Parietal lobe (tissue), 2 donors: ENCODE measurements around the gene KHDC3L. TPM values are rescaled to one million over a fixed set of nuclear protein-coding genes. Genes with fewer than 3 reads are reported as not detected.

ENCODE experiments used
- small RNA-seq: library from RNA; depleted of rRNA; stranded (forward); fragments of <200 nt; gene quantifications from one replicate; pipeline ENCODE3, GENCODE V24; 2014; ENCODE audit warnings: low replicate concordance
- total RNA-seq: library from RNA; depleted of rRNA; stranded (reverse); fragments of >200 nt; gene quantifications from one replicate; pipeline ENCODE4 v1.2.3, GENCODE V29; 2014

Gene KHDC3L
- total RNA-seq, result not detected

GRCh38 chr6:73362358-73362757 lies at the start of gene KHDC3L:
KHDC3L (plus strand) TSS chr6:73362658; CDS start chr6:73362730, 72 bp downstream.

GRCh38 chr6:73353636-73354593 lies 8.5 kb upstream of the KHDC3L start, which contains the start of gene DPPA5:
DPPA5 (minus strand) TSS chr6:73354276; CDS start chr6:73354225, 51 bp downstream.

DNA sequence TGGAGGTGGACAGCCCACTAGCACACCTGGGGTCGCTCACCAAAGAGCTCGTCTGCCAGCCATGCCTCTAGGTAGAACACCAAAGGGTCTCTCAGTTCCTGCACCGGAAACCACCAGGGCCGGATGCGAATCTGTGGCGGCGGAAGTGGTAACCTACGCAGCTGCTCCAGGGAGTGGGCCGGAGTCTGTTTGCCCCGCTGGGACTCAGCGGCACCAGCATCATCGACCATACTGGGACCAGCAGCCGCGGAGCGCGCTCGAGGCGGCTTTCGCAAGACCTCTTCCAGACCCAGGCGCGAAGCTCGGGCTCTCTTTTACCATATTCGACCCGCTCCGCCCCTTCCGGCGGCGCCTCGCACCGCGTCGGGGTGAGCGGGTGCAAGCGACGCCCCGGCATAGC lies 7.1 kb downstream of the KHDC3L start, which contains the start of gene OOEP:
Gene OOEP, minus strand, starts transcription at position 335 of the 400 bp plus-strand sequence. Its CDS starts 105 bp downstream, at position 230.

GRCh38 chr6:73394577-73395354 lies 32.3 kb downstream of the KHDC3L start, which contains the start of gene DDX43:
DDX43 (plus strand) TSS chr6:73394828; CDS start chr6:73394906, 78 bp downstream.

Small RNAs within 50 kb of the gene (small RNA-seq; reads per million reads assigned to genes)
- gene RPL39P3, result 0.09 reads per million

Other genes with a start within 250 kb of the KHDC3L start
- not detected for gene KHDC1L, start 137.2 kb upstream of the KHDC3L start, total RNA-seq
- 5.6 TPM for gene KHDC1, start 99.5 kb upstream of the KHDC3L start, total RNA-seq
- gene DPPA5, start 8.4 kb upstream of the KHDC3L start, total RNA-seq, result not detected
- gene OOEP, start 7.2 kb downstream of the KHDC3L start, total RNA-seq, result not detected
- 0.31 TPM for gene DDX43, start 32.2 kb downstream of the KHDC3L start, total RNA-seq
- gene CGAS, start 89.6 kb downstream of the KHDC3L start, total RNA-seq, result 1.6 TPM
- gene MTO1, start 99.1 kb downstream of the KHDC3L start, total RNA-seq, result 29.7 TPM
- 10,580 TPM for gene EEF1A1, start 158.4 kb downstream of the KHDC3L start, total RNA-seq